ENCODE measurements around the gene IGSF1.

DNA sequence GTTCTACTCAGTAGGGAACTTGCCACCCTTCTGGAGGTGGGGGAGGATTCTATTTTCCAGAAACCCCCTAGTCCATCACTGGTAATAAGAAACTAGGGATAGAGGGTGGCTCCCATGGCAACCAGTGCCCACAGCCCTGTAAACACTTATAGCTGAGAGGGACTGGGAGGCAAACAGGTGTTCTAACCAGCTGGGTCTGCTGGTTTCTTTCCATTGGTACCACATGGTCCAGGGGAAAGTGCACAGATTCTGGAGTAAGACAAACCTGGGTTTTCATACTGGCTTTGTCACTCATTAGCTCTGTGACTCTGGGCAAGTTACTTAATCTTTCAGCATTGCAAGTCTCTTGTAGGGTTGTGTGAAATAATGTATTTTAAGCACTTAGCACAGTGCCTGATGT lies 26.9 kb downstream of the IGSF1 start:
- TF ChIP-seq, protein P1, sequence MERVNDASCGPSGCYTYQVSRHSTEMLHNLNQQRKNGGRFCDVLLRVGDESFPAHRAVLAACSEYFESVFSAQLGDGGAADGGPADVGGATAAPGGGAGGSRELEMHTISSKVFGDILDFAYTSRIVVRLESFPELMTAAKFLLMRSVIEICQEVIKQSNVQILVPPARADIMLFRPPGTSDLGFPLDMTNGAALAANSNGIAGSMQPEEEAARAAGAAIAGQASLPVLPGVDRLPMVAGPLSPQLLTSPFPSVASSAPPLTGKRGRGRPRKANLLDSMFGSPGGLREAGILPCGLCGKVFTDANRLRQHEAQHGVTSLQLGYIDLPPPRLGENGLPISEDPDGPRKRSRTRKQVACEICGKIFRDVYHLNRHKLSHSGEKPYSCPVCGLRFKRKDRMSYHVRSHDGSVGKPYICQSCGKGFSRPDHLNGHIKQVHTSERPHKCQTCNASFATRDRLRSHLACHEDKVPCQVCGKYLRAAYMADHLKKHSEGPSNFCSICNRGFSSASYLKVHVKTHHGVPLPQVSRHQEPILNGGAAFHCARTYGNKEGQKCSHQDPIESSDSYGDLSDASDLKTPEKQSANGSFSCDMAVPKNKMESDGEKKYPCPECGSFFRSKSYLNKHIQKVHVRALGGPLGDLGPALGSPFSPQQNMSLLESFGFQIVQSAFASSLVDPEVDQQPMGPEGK (CRISPR knock-in tag; IDR thresholded peaks at IDR 0.05; ENCODE audit: borderline replicate concordance): no peak
- no peak for TF ChIP-seq OSR1 (CRISPR knock-in tag; IDR thresholded peaks at IDR 0.05)
- no peak for TF ChIP-seq ARNTL (CRISPR knock-in tag; IDR thresholded peaks at IDR 0.05; ENCODE audit: borderline replicate concordance, low read depth)
- no peak for TF ChIP-seq ZFP3 (CRISPR knock-in tag; IDR thresholded peaks at IDR 0.05)
- no peak for TF ChIP-seq TCF4 (CRISPR knock-in tag; IDR thresholded peaks at IDR 0.05; ENCODE audit: borderline replicate concordance)
- TF ChIP-seq ZNF565 (CRISPR knock-in tag; conservative IDR thresholded peaks at IDR 0.05; ENCODE audit: low read depth): no peak
- no peak for TF ChIP-seq POU6F1 (CRISPR knock-in tag; IDR thresholded peaks at IDR 0.05; ENCODE audit: borderline replicate concordance, low read depth)
- TF ChIP-seq ISL1 (CRISPR knock-in tag; IDR thresholded peaks at IDR 0.05): no peak
- TF ChIP-seq TOX (CRISPR knock-in tag; IDR thresholded peaks at IDR 0.05; ENCODE audit: borderline replicate concordance): no peak

Measured in SK-N-SH treated with all-trans-retinoic acid at 6 μM for 48 hours (cell line).